Neural progenitor cell (in vitro differentiated cells): ENCODE measurements around the gene RAB3D. TPM values are rescaled to one million over a fixed set of nuclear protein-coding genes. Genes with fewer than 3 reads are reported as not detected.

ENCODE experiments used
- DNase-seq: peaks from one replicate; pipeline ENCODE4 v3.0.0-alpha.2; 2016; ENCODE audit warnings: low spot score
- H2AFZ ChIP-seq: fragments of 200-600 bp; sonication (generic); replicated peaks from 2 replicates; pipeline ENCODE4 v1.6.1; 2016; ENCODE audit warnings: antibody characterized with exemption
- H3F3A ChIP-seq: fragments of 200-600 bp; sonication (generic); 2 replicates; pipeline ENCODE4 v1.6.1; 2016; ENCODE audit warnings: antibody characterized with exemption, low read depth
- H3K27ac ChIP-seq: fragments of 200-600 bp; sonication (generic); 2 replicates; pipeline ENCODE4 v1.5.1; 2016; ENCODE audit warnings: mild to moderate bottlenecking
- H3K27me3 ChIP-seq: fragments of 200-600 bp; sonication (generic); 2 replicates; pipeline ENCODE4 v1.6.1; 2016; ENCODE audit warnings: mild to moderate bottlenecking, moderate library complexity
- H3K36me3 ChIP-seq: fragments of 200-600 bp; sonication (generic); 2 replicates; pipeline ENCODE4 v1.5.1; 2016
- H3K4me1 ChIP-seq: fragments of 200-600 bp; sonication (generic); 2 replicates; pipeline ENCODE4 v1.6.1; 2016; ENCODE audit warnings: mixed run types
- H3K4me2 ChIP-seq: fragments of 200-600 bp; sonication (generic); 2 replicates; pipeline ENCODE4 v1.6.1; 2016
- H3K4me3 ChIP-seq: fragments of 200-600 bp; sonication (generic); 2 replicates; pipeline ENCODE4 v1.5.1; 2016
- H3K79me2 ChIP-seq: fragments of 200-600 bp; sonication (generic); 2 replicates; pipeline ENCODE4 v1.6.1; 2016; ENCODE audit warnings: low read depth
- H3K9ac ChIP-seq: fragments of 200-600 bp; sonication (generic); 2 replicates; pipeline ENCODE4 v1.6.1; 2016
- H3K9me3 ChIP-seq: fragments of 200-600 bp; sonication (generic); 2 replicates; pipeline ENCODE4 v1.5.1; 2016; ENCODE audit warnings: low read depth
- H4K20me1 ChIP-seq: fragments of 200-600 bp; sonication (generic); 2 replicates; pipeline ENCODE4 v1.6.1; 2016; ENCODE audit warnings: low read depth
- H3K27ac Mint-ChIP-seq: 3 replicates; pipeline ENCODE4 v1.8.0; 2021; ENCODE audit warnings: mixed read lengths
- H3K27me3 Mint-ChIP-seq: 2 replicates; pipeline ENCODE4 v1.8.0; 2022; ENCODE audit warnings: low read depth, mild to moderate bottlenecking, inconsistent platforms, moderate library complexity, mixed read lengths; ENCODE audit not compliant: insufficient read depth
- H3K36me3 Mint-ChIP-seq: 3 replicates; pipeline ENCODE4 v1.8.0; 2021; ENCODE audit warnings: mixed read lengths
- H3K4me1 Mint-ChIP-seq: 3 replicates; pipeline ENCODE4 v1.8.0; 2021; ENCODE audit warnings: mixed read lengths
- H3K4me3 Mint-ChIP-seq: 3 replicates; pipeline ENCODE4 v1.8.0; 2021; ENCODE audit warnings: mild to moderate bottlenecking, moderate library complexity, mixed read lengths
- H3K9me3 Mint-ChIP-seq: 3 replicates; pipeline ENCODE4 v1.8.0; 2020; ENCODE audit warnings: mixed read lengths
- CTCF ChIP-seq: fragments of 200-600 bp; sonication (generic); IDR thresholded peaks from 2 replicates; pipeline ENCODE4 v1.5.1; 2017; ENCODE audit warnings: antibody characterized with exemption, mild to moderate bottlenecking
- EZH2 ChIP-seq: fragments of 200-600 bp; sonication (generic); IDR thresholded peaks from 2 replicates; pipeline ENCODE4 v1.6.1; 2017; ENCODE audit warnings: antibody characterized with exemption, mild to moderate bottlenecking, moderate library complexity
- EZH2phosphoT487 ChIP-seq: fragments of 200-600 bp; sonication (generic); IDR thresholded peaks from 2 replicates; pipeline ENCODE4 v1.6.1; 2017; ENCODE audit warnings: antibody characterized with exemption
- total RNA-seq: library from RNA; depleted of rRNA; stranded (reverse); fragments of >200 nt; gene quantifications from 2 replicates; pipeline ENCODE4 v1.2.3, GENCODE V29; 2015; ENCODE audit warnings: low replicate concordance

The RAB3D gene
- total RNA-seq, 1 donor from 2014 or later = 5.5 TPM

GRCh38 chr19:11295180-11295579 lies 44.3 kb downstream of the RAB3D start:
- no peak for DNase-seq
- Histone ChIP-seq H3K27me3 (no peaks in the 10 kb centered on the region), H3K4me1 (peaks cover 4% of the 10 kb centered on the region), H3K79me2 (no peaks in the 10 kb centered on the region), H3K4me2 (no peak overlapping the region), H3K9me3 (no peaks in the 10 kb centered on the region), H3K4me3 (no peak overlapping the region), H3F3A (peaks cover 11% of the 10 kb centered on the region), H3K36me3 (no peaks in the 10 kb centered on the region), H2AFZ (no peak overlapping the region), H3K27ac (no peak overlapping the region), H4K20me1 (no peaks in the 10 kb centered on the region), H3K9ac (no peak overlapping the region)
- Mint-ChIP-seq H3K9me3 (peaks cover 2% of the 10 kb centered on the region), H3K4me3 (no peak overlapping the region), H3K36me3 (no peaks in the 10 kb centered on the region), H3K27ac (no peak overlapping the region), H3K27me3 (peaks cover 6% of the 10 kb centered on the region), H3K4me1 (peaks cover 4% of the 10 kb centered on the region)
- TF ChIP-seq EZH2 (no peak), CTCF (no peak), EZH2phosphoT487 (no peak)

- peaks cover 6% of the 10 kb centered on the region for H3K4me1 Mint-ChIP-seq
- H3K79me2 ChIP-seq = no peaks in the 10 kb centered on the region
- H3K4me1 ChIP-seq = peaks cover 4% of the 10 kb centered on the region
- peak overlapping the region; percentile 93 for H2AFZ ChIP-seq
- no peaks in the 10 kb centered on the region for H3K9me3 Mint-ChIP-seq
- peak overlapping the region; percentile 33 for H3K4me3 ChIP-seq
- H3K36me3 ChIP-seq = no peaks in the 10 kb centered on the region
- no peaks in the 10 kb centered on the region for H3K9me3 ChIP-seq
- H4K20me1 ChIP-seq = no peaks in the 10 kb centered on the region
- H3K4me2 ChIP-seq = peak overlapping the region; percentile 76
- no peak overlapping the region for H3K9ac ChIP-seq
- TF ChIP-seq EZH2 (no peak), CTCF (peak; percentile 95), EZH2phosphoT487 (no peak)
- no peaks in the 10 kb centered on the region for H3K36me3 Mint-ChIP-seq
- H3K27me3 ChIP-seq = no peaks in the 10 kb centered on the region
- H3K27ac Mint-ChIP-seq = peak overlapping the region; percentile 30
- H3K27ac ChIP-seq = no peak overlapping the region
- peak; percentile 96 for DNase-seq
- H3K27me3 Mint-ChIP-seq = peaks cover 4% of the 10 kb centered on the region
- peaks cover 3% of the 10 kb centered on the region for H3F3A ChIP-seq
- H3K4me3 Mint-ChIP-seq = peak overlapping the region; percentile 66
Measured at GRCh38 chr19:11293433-11294389, 45.7 kb downstream of the RAB3D start.

GRCh38 chr19:11291991-11292390 lies 47.5 kb downstream of the RAB3D start:
- Mint-ChIP-seq H3K4me1 (peaks cover 6% of the 10 kb centered on the region), H3K27ac (no peak overlapping the region), H3K27me3 (peaks cover 2% of the 10 kb centered on the region), H3K36me3 (no peaks in the 10 kb centered on the region), H3K4me3 (no peak overlapping the region), H3K9me3 (no peaks in the 10 kb centered on the region)
- H2AFZ ChIP-seq = no peak overlapping the region
- no peaks in the 10 kb centered on the region for H3K27me3 ChIP-seq
- H4K20me1 ChIP-seq = no peaks in the 10 kb centered on the region
- no peak for TF ChIP-seq CTCF
- no peak for TF ChIP-seq EZH2
- TF ChIP-seq EZH2phosphoT487 = no peak
- H3K79me2 ChIP-seq = no peaks in the 10 kb centered on the region
- no peaks in the 10 kb centered on the region for H3F3A ChIP-seq
- DNase-seq = no peak
- H3K27ac ChIP-seq = no peak overlapping the region
- H3K4me1 ChIP-seq = peaks cover 4% of the 10 kb centered on the region
- H3K9ac ChIP-seq = no peak overlapping the region
- H3K36me3 ChIP-seq = no peaks in the 10 kb centered on the region
- no peak overlapping the region for H3K4me3 ChIP-seq
- H3K9me3 ChIP-seq = no peaks in the 10 kb centered on the region
- H3K4me2 ChIP-seq = no peak overlapping the region
